KMS-11 (cell line): ENCODE data around the gene MS4A10.
A peak's percentile ranks its signal among the peaks of the same experiment; 100 is the strongest.

Experiments used
- H2AFZ ChIP-seq: fragments of 200-600 bp; sonication (generic); 2 replicates; pipeline ENCODE4 v1.6.1; 2016; ENCODE audit warnings: antibody characterized with exemption, mixed run types, low read depth
- H3K27ac ChIP-seq: fragments of 200-600 bp; sonication (generic); 2 replicates; pipeline ENCODE4 v1.6.1; 2016; ENCODE audit warnings: mild to moderate bottlenecking, mixed run types
- H3K27me3 ChIP-seq: fragments of 200-600 bp; sonication (generic); 2 replicates; pipeline ENCODE4 v1.6.1; 2017; ENCODE audit warnings: mild to moderate bottlenecking, low read depth, mixed run types, moderate library complexity; ENCODE audit not compliant: insufficient read depth
- H3K36me3 ChIP-seq: fragments of 200-600 bp; sonication (generic); 2 replicates; pipeline ENCODE4 v1.6.1; 2017; ENCODE audit warnings: mild to moderate bottlenecking, mixed run types; ENCODE audit not compliant: insufficient read depth
- H3K4me1 ChIP-seq: fragments of 200-600 bp; sonication (generic); 2 replicates; pipeline ENCODE4 v1.6.1; 2016; ENCODE audit warnings: mild to moderate bottlenecking, low read depth, mixed run types; ENCODE audit not compliant: poor library complexity, severe bottlenecking
- H3K4me2 ChIP-seq: fragments of 200-600 bp; sonication (generic); 2 replicates; pipeline ENCODE4 v1.7.0; 2016; ENCODE audit warnings: mild to moderate bottlenecking, mixed run types
- H3K4me3 ChIP-seq: fragments of 200-600 bp; sonication (generic); IDR thresholded peaks from 2 replicates; pipeline ENCODE4 v1.6.1; 2017; ENCODE audit warnings: low read depth, low read length, mixed read lengths; ENCODE audit not compliant: insufficient read depth
- H3K79me2 ChIP-seq: fragments of 200-600 bp; sonication (generic); 2 replicates; pipeline ENCODE4 v1.6.1; 2016; ENCODE audit warnings: low read depth, mixed run types; ENCODE audit not compliant: insufficient read depth
- H3K9ac ChIP-seq: fragments of 200-600 bp; sonication (generic); 2 replicates; pipeline ENCODE4 v1.6.1; 2016; ENCODE audit warnings: mild to moderate bottlenecking, mixed run types
- H4K20me1 ChIP-seq: fragments of 200-600 bp; sonication (generic); 2 replicates; pipeline ENCODE4 v1.6.1; 2016; ENCODE audit warnings: mild to moderate bottlenecking, mixed run types; ENCODE audit not compliant: insufficient read depth
- TF ChIP-seq, protein P1 (sequence below): fragments of 200-600 bp; sonication (generic); conservative IDR thresholded peaks from 2 replicates; pipeline ENCODE4 v1.6.1; 2017; ENCODE audit warnings: low read depth, mild to moderate bottlenecking, antibody characterized with exemption, low read length, moderate library complexity, mixed read lengths

MS4A10 gene

DNA sequence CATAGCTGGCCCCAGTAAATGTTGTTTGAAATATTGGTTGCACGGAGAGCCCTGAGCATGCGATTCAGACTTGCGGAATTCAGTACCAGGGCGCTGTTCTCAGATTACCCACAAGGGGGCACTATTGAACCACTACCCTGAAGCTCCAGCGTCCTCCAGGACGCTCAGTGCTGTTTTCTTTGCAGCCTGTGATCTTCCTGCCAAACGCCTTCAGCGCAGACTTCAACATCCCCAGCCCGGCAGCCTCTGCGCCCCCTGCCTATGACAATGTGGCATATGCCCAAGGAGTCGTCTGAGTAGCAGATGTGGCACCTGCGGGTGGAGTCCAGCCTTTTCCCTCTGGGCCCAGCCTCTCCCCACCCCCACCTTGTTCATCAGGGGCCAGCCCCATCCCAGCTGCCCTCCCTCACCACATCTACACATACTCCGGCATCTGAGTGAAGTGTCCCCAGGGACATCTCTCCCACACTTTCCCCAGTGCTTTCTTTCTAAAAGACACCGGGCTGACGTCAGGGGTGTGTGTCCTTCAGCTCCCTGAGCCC is 9.6 kb upstream of the MS4A10 start:
- Histone ChIP-seq H2AFZ (peak overlapping the region; percentile 49; the same call in 1 of the 2 replicates), H3K9ac (no peak overlapping the region), H3K4me2 (peak overlapping the region; percentile 4; the same call in 1 of the 2 replicates), H3K4me3 (no peak overlapping the region), H3K4me1 (no peaks in the 10 kb centered on the region), H3K27me3 (no peaks in the 10 kb centered on the region), H4K20me1 (no peaks in the 10 kb centered on the region), H3K79me2 (no peaks in the 10 kb centered on the region), H3K36me3 (no peaks in the 10 kb centered on the region), H3K27ac (no peak overlapping the region)
- TF ChIP-seq, protein P1, sequence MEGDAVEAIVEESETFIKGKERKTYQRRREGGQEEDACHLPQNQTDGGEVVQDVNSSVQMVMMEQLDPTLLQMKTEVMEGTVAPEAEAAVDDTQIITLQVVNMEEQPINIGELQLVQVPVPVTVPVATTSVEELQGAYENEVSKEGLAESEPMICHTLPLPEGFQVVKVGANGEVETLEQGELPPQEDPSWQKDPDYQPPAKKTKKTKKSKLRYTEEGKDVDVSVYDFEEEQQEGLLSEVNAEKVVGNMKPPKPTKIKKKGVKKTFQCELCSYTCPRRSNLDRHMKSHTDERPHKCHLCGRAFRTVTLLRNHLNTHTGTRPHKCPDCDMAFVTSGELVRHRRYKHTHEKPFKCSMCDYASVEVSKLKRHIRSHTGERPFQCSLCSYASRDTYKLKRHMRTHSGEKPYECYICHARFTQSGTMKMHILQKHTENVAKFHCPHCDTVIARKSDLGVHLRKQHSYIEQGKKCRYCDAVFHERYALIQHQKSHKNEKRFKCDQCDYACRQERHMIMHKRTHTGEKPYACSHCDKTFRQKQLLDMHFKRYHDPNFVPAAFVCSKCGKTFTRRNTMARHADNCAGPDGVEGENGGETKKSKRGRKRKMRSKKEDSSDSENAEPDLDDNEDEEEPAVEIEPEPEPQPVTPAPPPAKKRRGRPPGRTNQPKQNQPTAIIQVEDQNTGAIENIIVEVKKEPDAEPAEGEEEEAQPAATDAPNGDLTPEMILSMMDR: peak; percentile 85

DNA sequence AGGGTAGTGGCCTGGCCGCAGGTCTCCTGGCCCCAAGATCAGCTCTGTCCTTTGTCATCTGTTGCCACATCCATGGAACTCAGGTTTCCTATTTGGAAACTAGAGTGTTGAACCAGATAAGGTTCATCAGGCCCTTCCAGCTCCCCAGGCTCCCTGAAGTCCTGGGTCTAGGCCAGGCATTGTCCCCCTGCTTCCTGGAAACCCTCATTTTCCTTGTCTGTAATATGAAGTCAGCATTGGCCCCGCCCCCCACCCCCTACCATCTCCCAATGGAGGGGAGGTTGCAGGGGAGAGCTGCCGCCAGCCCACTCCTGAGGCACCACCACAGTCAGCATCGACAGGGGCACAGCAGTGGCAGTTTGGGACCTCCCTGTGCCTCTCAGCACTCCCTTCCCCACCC is 9.0 kb upstream of the MS4A10 start:
- Histone ChIP-seq H4K20me1 (no peaks in the 10 kb centered on the region), H3K4me3 (no peak overlapping the region), H3K79me2 (no peaks in the 10 kb centered on the region), H3K4me2 (no peak overlapping the region), H3K36me3 (no peaks in the 10 kb centered on the region), H2AFZ (peak overlapping the region; percentile 49; the same call in 1 of the 2 replicates), H3K4me1 (no peaks in the 10 kb centered on the region), H3K27me3 (no peaks in the 10 kb centered on the region), H3K27ac (no peak overlapping the region), H3K9ac (no peak overlapping the region)
- TF ChIP-seq, protein P1: no peak

DNA sequence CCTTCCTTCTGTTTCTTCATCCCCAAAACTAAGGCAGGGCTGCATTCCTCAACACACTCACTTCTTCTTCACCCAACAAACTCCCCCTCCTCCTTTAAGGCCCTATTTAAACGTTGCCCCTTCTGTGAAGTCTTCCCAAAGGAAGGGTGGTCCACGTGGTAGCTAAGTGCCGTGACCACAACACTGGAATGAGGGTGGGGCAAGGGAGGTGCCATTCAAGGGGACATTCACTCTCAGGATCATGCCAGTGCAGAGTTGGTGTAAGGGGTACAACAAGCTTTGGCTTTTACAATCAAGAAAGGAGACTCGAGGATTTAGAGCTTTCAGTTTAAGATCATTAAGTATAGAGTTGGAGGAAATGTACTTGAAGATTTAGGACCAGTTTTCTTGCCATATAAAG is 8.0 kb upstream of the MS4A10 start:
- H2AFZ ChIP-seq: no peak overlapping the region
- H3K4me1 ChIP-seq: no peaks in the 10 kb centered on the region
- no peak overlapping the region for H3K4me2 ChIP-seq
- no peaks in the 10 kb centered on the region for H4K20me1 ChIP-seq
- H3K27ac ChIP-seq: no peak overlapping the region
- no peaks in the 10 kb centered on the region for H3K79me2 ChIP-seq
- TF ChIP-seq, protein P1: no peak
- H3K36me3 ChIP-seq: no peaks in the 10 kb centered on the region
- H3K4me3 ChIP-seq: no peak overlapping the region
- no peaks in the 10 kb centered on the region for H3K27me3 ChIP-seq
- no peak overlapping the region for H3K9ac ChIP-seq

DNA sequence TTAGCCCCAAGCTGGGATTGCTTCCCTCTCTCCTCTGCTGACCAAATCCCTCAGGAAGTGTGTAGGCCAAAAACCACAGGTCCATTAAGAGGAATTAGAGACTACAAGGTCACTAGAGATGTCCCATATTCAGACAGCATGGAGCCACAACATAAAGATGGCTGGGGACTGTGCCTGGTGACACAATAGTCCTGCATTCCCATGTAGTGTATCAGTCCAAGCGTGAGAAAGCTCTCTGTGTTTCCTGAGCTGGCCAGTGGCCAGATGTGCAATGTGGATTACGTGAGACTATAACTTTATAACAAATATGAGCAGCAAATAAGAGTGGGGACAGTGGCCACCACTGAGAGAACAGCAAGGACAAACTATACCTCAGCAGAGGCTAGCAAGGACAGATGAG is 7.6 kb upstream of the MS4A10 start:
- H3K4me1 ChIP-seq: no peaks in the 10 kb centered on the region
- no peak overlapping the region for H3K4me2 ChIP-seq
- H3K27ac ChIP-seq: no peak overlapping the region
- H4K20me1 ChIP-seq: no peaks in the 10 kb centered on the region
- TF ChIP-seq, protein P1: no peak
- no peaks in the 10 kb centered on the region for H3K79me2 ChIP-seq
- no peaks in the 10 kb centered on the region for H3K36me3 ChIP-seq
- H3K27me3 ChIP-seq: no peaks in the 10 kb centered on the region
- H3K9ac ChIP-seq: no peak overlapping the region
- H3K4me3 ChIP-seq: no peak overlapping the region
- H2AFZ ChIP-seq: no peak overlapping the region
